Measurements from ENCODE around the gene PADI2. TPM values are rescaled to one million over a fixed set of nuclear protein-coding genes. Genes with fewer than 3 reads are reported as not detected.
"Not testable (repeated sequence)": the region's sequence is repeated elsewhere in the genome, so short reads cannot be mapped to it uniquely, and the experiment has no call there.

PADI2 gene
- total RNA-seq, 2 experiments from 2014 or later, result not detected

- Mint-ChIP-seq H3K4me1 (ENCODE audit: low read depth) (no peaks in the 10 kb centered on the region), H3K9me3 (no peaks in the 10 kb centered on the region), H3K27me3 (ENCODE audit: low read depth) (no peaks in the 10 kb centered on the region), H3K4me3 (no peak overlapping the region), H3K27ac (no peak overlapping the region), H3K36me3 (ENCODE audit: low read depth) (no peaks in the 10 kb centered on the region)
- no peak for DNase-seq
- intact Hi-C loops (cut with micrococcal nuclease), result no loop called here
- CTCF ChIA-PET, result interaction anchor here (0.6 to 1.1 kb wide), 2 partner anchors 22 to 104 kb away, joined by 3 to 4 read pairs; no protein-coding TSS in a partner anchor
These were observed 51.6 kb downstream of the PADI2 start for GRCh38 chr1:17067465-17068240.

GRCh38 chr1:17067069-17067426, 52.2 kb downstream of the PADI2 start:
- Mint-ChIP-seq H3K4me3 (no peak overlapping the region), H3K27me3 (ENCODE audit: low read depth) (no peaks in the 10 kb centered on the region), H3K4me1 (ENCODE audit: low read depth) (no peaks in the 10 kb centered on the region), H3K27ac (no peak overlapping the region), H3K36me3 (ENCODE audit: low read depth) (no peaks in the 10 kb centered on the region), H3K9me3 (no peaks in the 10 kb centered on the region)
- CTCF ChIA-PET, result interaction anchor here (1.1 to 1.4 kb wide), 2 partner anchors 21 to 170 kb away, joined by 3 to 4 read pairs; no protein-coding TSS in a partner anchor
- no peak for DNase-seq
- intact Hi-C loops (cut with micrococcal nuclease), result no loop called here

- intact Hi-C loops (cut with micrococcal nuclease), result no loop called here
- Mint-ChIP-seq H3K4me1 (ENCODE audit: low read depth) (no peaks in the 10 kb centered on the region), H3K36me3 (ENCODE audit: low read depth) (no peaks in the 10 kb centered on the region), H3K9me3 (no peaks in the 10 kb centered on the region), H3K27ac (no peak overlapping the region), H3K4me3 (no peak overlapping the region), H3K27me3 (ENCODE audit: low read depth) (no peaks in the 10 kb centered on the region)
- no peak for DNase-seq
- CTCF ChIA-PET, result interaction anchor here (1.1 to 1.4 kb wide), 3 partner anchors 21 to 171 kb away, joined by 3 to 7 read pairs (median 4); no protein-coding TSS in a partner anchor
These were observed 52.7 kb downstream of the PADI2 start for GRCh38 chr1:17066361-17067068.

- CTCF ChIA-PET, result interaction anchor here (0.8 to 1.4 kb wide), 3 partner anchors 60 to 208 kb away, joined by 3 to 7 read pairs (median 4); no protein-coding TSS in a partner anchor
- Mint-ChIP-seq H3K27ac (no peak overlapping the region), H3K4me3 (no peak overlapping the region), H3K36me3 (ENCODE audit: low read depth) (no peaks in the 10 kb centered on the region), H3K4me1 (ENCODE audit: low read depth) (no peaks in the 10 kb centered on the region), H3K9me3 (no peaks in the 10 kb centered on the region), H3K27me3 (ENCODE audit: low read depth) (no peaks in the 10 kb centered on the region)
- DNase-seq, result no peak
- intact Hi-C loops (cut with micrococcal nuclease), result no loop called here
These were observed 53.6 kb downstream of the PADI2 start for GRCh38 chr1:17065666-17066065.

- intact Hi-C loops (cut with micrococcal nuclease); H3K27me3 Mint-ChIP-seq (ENCODE audit: low read depth); H3K9me3 Mint-ChIP-seq; H3K36me3 Mint-ChIP-seq (ENCODE audit: low read depth); H3K4me1 Mint-ChIP-seq (ENCODE audit: low read depth); DNase-seq; H3K27ac Mint-ChIP-seq; H3K4me3 Mint-ChIP-seq: not testable (repeated sequence)
- CTCF ChIA-PET, result interaction anchor here (1.0 to 1.8 kb wide), 2 partner anchors 12 to 172 kb away, joined by 3 to 9 read pairs; no protein-coding TSS in a partner anchor
These were observed 56.5 kb downstream of the PADI2 start for GRCh38 chr1:17062751-17063150.

GRCh38 chr1:17061892-17062291, 57.4 kb downstream of the PADI2 start:
- Mint-ChIP-seq H3K4me1 (ENCODE audit: low read depth) (no peaks in the 10 kb centered on the region), H3K9me3 (no peaks in the 10 kb centered on the region), H3K4me3 (no peak overlapping the region), H3K27ac (no peak overlapping the region), H3K27me3 (ENCODE audit: low read depth) (peaks cover 5% of the 10 kb centered on the region), H3K36me3 (ENCODE audit: low read depth) (no peaks in the 10 kb centered on the region)
- CTCF ChIA-PET, result interaction anchor here (1.8 kb wide), 1 partner anchor 13 kb away, joined by 9 read pairs; no protein-coding TSS in a partner anchor
- no peak for DNase-seq
- intact Hi-C loops (cut with micrococcal nuclease), result no loop called here

GRCh38 chr1:17061486-17061885, 57.8 kb downstream of the PADI2 start:
- Mint-ChIP-seq H3K27me3 (ENCODE audit: low read depth) (peaks cover 5% of the 10 kb centered on the region), H3K4me1 (ENCODE audit: low read depth) (no peaks in the 10 kb centered on the region), H3K9me3 (no peaks in the 10 kb centered on the region), H3K36me3 (ENCODE audit: low read depth) (no peaks in the 10 kb centered on the region), H3K27ac (no peak overlapping the region), H3K4me3 (no peak overlapping the region)
- intact Hi-C loops (cut with micrococcal nuclease), result no loop called here
- DNase-seq, result no peak
- CTCF ChIA-PET, result interaction anchor here (1.8 kb wide), 1 partner anchor 13 kb away, joined by 9 read pairs; no protein-coding TSS in a partner anchor

GRCh38 chr1:17060306-17060749, 58.9 kb downstream of the PADI2 start:
- no peaks in the 10 kb centered on the region for H3K9me3 Mint-ChIP-seq
- H3K4me1 Mint-ChIP-seq (ENCODE audit: low read depth), result no peaks in the 10 kb centered on the region
- H3K27ac Mint-ChIP-seq, result no peak overlapping the region
- CTCF ChIA-PET, result no interaction called here
- H3K36me3 Mint-ChIP-seq (ENCODE audit: low read depth), result no peaks in the 10 kb centered on the region
- DNase-seq, result no peak
- intact Hi-C loops (cut with micrococcal nuclease), result no loop called here
- no peak overlapping the region for H3K4me3 Mint-ChIP-seq
- H3K27me3 Mint-ChIP-seq (ENCODE audit: low read depth), result peaks cover 5% of the 10 kb centered on the region

GRCh38 chr1:17059391-17060305, 59.6 kb downstream of the PADI2 start:
- DNase-seq, result peak; percentile 51
- no peaks in the 10 kb centered on the region for H3K36me3 Mint-ChIP-seq (ENCODE audit: low read depth)
- intact Hi-C loops (cut with micrococcal nuclease), result loop anchor here (2.0 to 10.0 kb wide), 2 partner anchors 177 to 1535 kb away; partner anchors contain the start of genes CASP9 and DNAJC16
- H3K27me3 Mint-ChIP-seq (ENCODE audit: low read depth), result peaks cover 5% of the 10 kb centered on the region
- H3K4me1 Mint-ChIP-seq (ENCODE audit: low read depth), result no peaks in the 10 kb centered on the region
- no peak overlapping the region for H3K27ac Mint-ChIP-seq
- no peaks in the 10 kb centered on the region for H3K9me3 Mint-ChIP-seq
- CTCF ChIA-PET, result no interaction called here
- no peak overlapping the region for H3K4me3 Mint-ChIP-seq

GRCh38 chr1:17056551-17056950, 62.7 kb downstream of the PADI2 start:
- H3K4me3 Mint-ChIP-seq, result no peak overlapping the region
- H3K9me3 Mint-ChIP-seq, result no peaks in the 10 kb centered on the region
- peaks cover 12% of the 10 kb centered on the region for H3K4me1 Mint-ChIP-seq (ENCODE audit: low read depth)
- H3K36me3 Mint-ChIP-seq (ENCODE audit: low read depth), result peaks cover 5% of the 10 kb centered on the region
- DNase-seq, result no peak
- intact Hi-C loops (cut with micrococcal nuclease), result loop anchor here (10.0 kb wide), 1 partner anchor 1532 kb away; the partner anchor contains the start of genes CASP9 and DNAJC16
- peaks cover 5% of the 10 kb centered on the region for H3K27me3 Mint-ChIP-seq (ENCODE audit: low read depth)
- CTCF ChIA-PET, result interaction anchor here (0.8 kb wide), 1 partner anchor 9 kb away, joined by 4 read pairs; no protein-coding TSS in a partner anchor
- no peak overlapping the region for H3K27ac Mint-ChIP-seq

- intact Hi-C loops (cut with micrococcal nuclease), result loop anchor here (2.0 to 10.0 kb wide), 2 partner anchors 381 to 1531 kb away; partner anchors contain the start of genes CASP9 and DNAJC16
- CTCF ChIA-PET, result no interaction called here
- no peak for DNase-seq
- no peak overlapping the region for H3K27ac Mint-ChIP-seq
- peaks cover 19% of the 10 kb centered on the region for H3K4me1 Mint-ChIP-seq (ENCODE audit: low read depth)
- H3K9me3 Mint-ChIP-seq, result no peaks in the 10 kb centered on the region
- H3K36me3 Mint-ChIP-seq (ENCODE audit: low read depth), result peaks cover 5% of the 10 kb centered on the region
- no peak overlapping the region for H3K4me3 Mint-ChIP-seq
- H3K27me3 Mint-ChIP-seq (ENCODE audit: low read depth), result peaks cover 5% of the 10 kb centered on the region
These were observed 63.5 kb downstream of the PADI2 start for GRCh38 chr1:17055801-17056200.

Measured in activated naive CD4-positive, alpha-beta T cell treated with anti-CD3 and anti-CD28 coated beads for 36 hours (primary cell).